Astrocyte of the cerebellum (primary cell): ENCODE results near the gene MLN.
A peak's percentile ranks its signal among the peaks of the same experiment; 100 is the strongest.

Experiments
- DNase-seq: peaks from one replicate; pipeline ENCODE4 v3.0.0-alpha.2; 2011; ENCODE audit warnings: low read depth
- H3K4me3 ChIP-seq: 2 replicates; pipeline ENCODE4 v1.5.1; 2011; ENCODE audit warnings: mild to moderate bottlenecking, low read depth, low read length, moderate library complexity
- CTCF ChIP-seq: IDR thresholded peaks from 2 replicates; pipeline ENCODE4 v1.5.1; 2012; ENCODE audit warnings: low read length, low read depth, moderate library complexity, mild to moderate bottlenecking; ENCODE audit errors: missing control alignments
- in situ Hi-C: cut with HindIII; loops from 2 replicates; pipeline ENCODE4 v1.10.0; 2017; ENCODE audit warnings: low sequenced_read_pairs

Gene MLN

GRCh38 chr6:33750244-33750991 is 53.4 kb downstream of the MLN start:
- DNase-seq = no peak
- TF ChIP-seq CTCF = no peak
- H3K4me3 ChIP-seq = no peak overlapping the region
- in situ Hi-C loops = no loop called here

GRCh38 chr6:33749401-33749800 is 54.4 kb downstream of the MLN start:
- TF ChIP-seq CTCF = no peak
- no peak for DNase-seq
- no peak overlapping the region for H3K4me3 ChIP-seq
- in situ Hi-C loops = no loop called here

DNA sequence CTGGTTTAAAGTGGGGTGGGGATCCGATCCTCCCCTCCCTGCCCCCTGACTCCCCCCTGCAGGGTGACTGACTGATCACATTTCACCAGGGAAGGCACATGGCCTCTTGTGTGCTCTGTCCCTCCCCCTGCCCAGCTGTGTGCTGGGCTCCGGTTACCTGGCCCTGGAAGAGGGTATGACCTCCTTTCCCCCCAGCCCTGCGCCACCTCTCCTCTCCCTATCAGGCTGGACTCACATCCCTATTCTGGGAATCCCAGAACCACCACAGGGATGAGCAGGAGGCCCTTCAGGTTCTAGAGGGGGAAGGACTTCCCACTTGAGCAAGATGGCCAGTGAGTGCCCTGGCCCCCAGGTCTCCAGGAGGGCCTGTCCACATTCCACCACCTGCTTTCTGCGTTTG is 55.0 kb downstream of the MLN start:
- no peak for DNase-seq
- in situ Hi-C loops = no loop called here
- TF ChIP-seq CTCF = no peak
- no peak overlapping the region for H3K4me3 ChIP-seq

DNA sequence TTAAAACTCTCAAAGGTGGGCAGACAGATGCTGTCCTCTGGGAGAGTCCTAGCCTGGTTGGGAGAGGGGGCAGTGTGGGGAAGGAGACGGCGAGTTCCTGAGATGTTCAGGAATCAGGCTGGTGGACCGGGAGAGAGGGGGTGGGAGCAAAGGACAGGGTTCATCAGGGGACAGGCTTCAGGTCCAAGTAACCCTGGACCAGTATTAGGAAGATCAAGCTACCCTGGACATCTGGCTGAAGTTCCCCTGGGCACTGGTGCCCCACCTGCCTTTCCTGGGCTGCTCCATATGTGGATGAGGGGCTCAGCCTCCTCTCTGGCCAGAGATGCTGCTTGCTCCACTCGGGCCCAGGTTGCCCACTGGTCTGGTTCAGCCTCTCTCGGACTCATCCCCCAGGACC is 56.0 kb downstream of the MLN start:
- DNase-seq = no peak
- no peak for TF ChIP-seq CTCF
- no peak overlapping the region for H3K4me3 ChIP-seq
- in situ Hi-C loops = no loop called here

- no peak for DNase-seq
- no peak within 1 kb of the TSS for H3K4me3 ChIP-seq
- no peak for TF ChIP-seq CTCF
- in situ Hi-C loops = no loop called here
Observed at GRCh38 chr6:33746651-33747100, 57.1 kb downstream of the MLN start, which contains the start of gene IP6K3. IP6K3 (minus strand) TSS chr6:33746905; CDS start chr6:33735476, 11,429 bp downstream.

- in situ Hi-C loops = no loop called here
- no peak for DNase-seq
- TF ChIP-seq CTCF = peak; percentile 8
- H3K4me3 ChIP-seq = no peak overlapping the region
Observed at GRCh38 chr6:33746036-33746600, 57.7 kb downstream of the MLN start.
